Measurements from ENCODE around the gene SNTA1.

SNTA1 gene

GRCh38 chr20:33411711-33412483, 31.7 kb downstream of the SNTA1 start:
- DNase-seq (ENCODE audit: extremely low read depth, insufficient read length) = no peak
- H3K27me3 ChIP-seq (replicated peaks; ENCODE audit: control insufficient read depth, insufficient read depth, low read length) = no peaks in the 10 kb centered on the region
- TF ChIP-seq CTCF (IDR thresholded peaks at IDR 0.05; ENCODE audit: insufficient read depth, low read length, poor library complexity, severe bottlenecking) = no peak
- peaks cover 6% of the 10 kb centered on the region for H3K36me3 ChIP-seq (ENCODE audit: control insufficient read depth, insufficient read depth, low read length)
- H3K4me3 ChIP-seq (replicated peaks; ENCODE audit: low read depth, low read length) = no peak overlapping the region

GRCh38 chr20:33411242-33411641, 32.3 kb downstream of the SNTA1 start:
- Histone ChIP-seq H3K27me3 (replicated peaks; ENCODE audit: control insufficient read depth, insufficient read depth, low read length) (no peaks in the 10 kb centered on the region), H3K4me3 (replicated peaks; ENCODE audit: low read depth, low read length) (no peak overlapping the region), H3K36me3 (ENCODE audit: control insufficient read depth, insufficient read depth, low read length) (peaks cover 6% of the 10 kb centered on the region)
- no peak for DNase-seq (ENCODE audit: extremely low read depth, insufficient read length)
- TF ChIP-seq CTCF (IDR thresholded peaks at IDR 0.05; ENCODE audit: insufficient read depth, low read length, poor library complexity, severe bottlenecking) = no peak

GRCh38 chr20:33410081-33410742, 33.4 kb downstream of the SNTA1 start:
- H3K27me3 ChIP-seq (replicated peaks; ENCODE audit: control insufficient read depth, insufficient read depth, low read length) = no peaks in the 10 kb centered on the region
- peaks cover 6% of the 10 kb centered on the region for H3K36me3 ChIP-seq (ENCODE audit: control insufficient read depth, insufficient read depth, low read length)
- H3K4me3 ChIP-seq (replicated peaks; ENCODE audit: low read depth, low read length) = no peak overlapping the region
- DNase-seq (ENCODE audit: extremely low read depth, insufficient read length) = no peak
- no peak for TF ChIP-seq CTCF (IDR thresholded peaks at IDR 0.05; ENCODE audit: insufficient read depth, low read length, poor library complexity, severe bottlenecking)

- DNase-seq (ENCODE audit: extremely low read depth, insufficient read length) = no peak
- H3K36me3 ChIP-seq (ENCODE audit: control insufficient read depth, insufficient read depth, low read length) = peaks cover 6% of the 10 kb centered on the region
- no peaks in the 10 kb centered on the region for H3K27me3 ChIP-seq (replicated peaks; ENCODE audit: control insufficient read depth, insufficient read depth, low read length)
- no peak for TF ChIP-seq CTCF (IDR thresholded peaks at IDR 0.05; ENCODE audit: insufficient read depth, low read length, poor library complexity, severe bottlenecking)
- no peak overlapping the region for H3K4me3 ChIP-seq (replicated peaks; ENCODE audit: low read depth, low read length)
These were observed 34.6 kb downstream of the SNTA1 start for GRCh38 chr20:33408716-33409654.

- no peak for DNase-seq (ENCODE audit: extremely low read depth, insufficient read length)
- H3K27me3 ChIP-seq (replicated peaks; ENCODE audit: control insufficient read depth, insufficient read depth, low read length) = no peaks in the 10 kb centered on the region
- H3K4me3 ChIP-seq (replicated peaks; ENCODE audit: low read depth, low read length) = no peak overlapping the region
- TF ChIP-seq CTCF (IDR thresholded peaks at IDR 0.05; ENCODE audit: insufficient read depth, low read length, poor library complexity, severe bottlenecking) = no peak
- H3K36me3 ChIP-seq (ENCODE audit: control insufficient read depth, insufficient read depth, low read length) = peaks cover 6% of the 10 kb centered on the region
These were observed 35.2 kb downstream of the SNTA1 start for GRCh38 chr20:33408313-33408712.

All from GM06990 (cell line).